Progenitor cell of endocrine pancreas (in vitro differentiated cells): ENCODE results near the gene SNTG2. TPM values are rescaled to one million over a fixed set of nuclear protein-coding genes. Genes with fewer than 3 reads are reported as not detected.

Experiments
- DNase-seq: peaks from one replicate; pipeline ENCODE4 v3.0.0; 2021; ENCODE audit warnings: low spot score; ENCODE audit not compliant: unreplicated experiment
- H3K27ac Mint-ChIP-seq: 2 replicates; pipeline ENCODE4 v1.8.0; 2021; ENCODE audit warnings: mild to moderate bottlenecking, moderate library complexity, mixed read lengths
- H3K27me3 Mint-ChIP-seq: 2 replicates; pipeline ENCODE4 v1.8.0; 2021; ENCODE audit warnings: mixed read lengths
- H3K36me3 Mint-ChIP-seq: 2 replicates; pipeline ENCODE4 v1.8.0; 2022; ENCODE audit warnings: mixed read lengths; ENCODE audit not compliant: insufficient read depth
- H3K4me1 Mint-ChIP-seq: 2 replicates; pipeline ENCODE4 v1.8.0; 2021; ENCODE audit warnings: low read depth, mixed read lengths
- H3K4me3 Mint-ChIP-seq: 2 replicates; pipeline ENCODE4 v1.8.0; 2021; ENCODE audit warnings: low read depth, mild to moderate bottlenecking, moderate library complexity, mixed read lengths
- H3K9me3 Mint-ChIP-seq: 2 replicates; pipeline ENCODE4 v1.8.0; 2021; ENCODE audit warnings: low read depth, mixed read lengths
- CTCF ChIP-seq: fragments of 200-600 bp; sonication (generic); IDR thresholded peaks from one replicate; pipeline ENCODE4 v1.5.0; 2021; ENCODE audit warnings: antibody characterized with exemption, mild to moderate bottlenecking; ENCODE audit not compliant: unreplicated experiment
- total RNA-seq: library from RNA; stranded (reverse); gene quantifications from 2 replicates; pipeline ENCODE4 v1.2.1, GENCODE V29; 2021

The SNTG2 gene
- total RNA-seq, 1 donor from 2014 or later, result 0.50 TPM

GRCh38 chr2:1259746-1260145 lies 309.1 kb downstream of the SNTG2 start:
- H3K27me3 Mint-ChIP-seq, result peaks cover 6% of the 10 kb centered on the region
- no peak for TF ChIP-seq CTCF
- H3K4me1 Mint-ChIP-seq, result no peaks in the 10 kb centered on the region
- no peaks in the 10 kb centered on the region for H3K36me3 Mint-ChIP-seq
- H3K4me3 Mint-ChIP-seq, result no peak overlapping the region
- H3K9me3 Mint-ChIP-seq, result no peaks in the 10 kb centered on the region
- DNase-seq, result no peak
- H3K27ac Mint-ChIP-seq, result no peak overlapping the region

GRCh38 chr2:1262609-1263008 lies 312.0 kb downstream of the SNTG2 start:
- Mint-ChIP-seq H3K4me3 (no peak overlapping the region), H3K4me1 (no peaks in the 10 kb centered on the region), H3K27ac (no peak overlapping the region), H3K36me3 (no peaks in the 10 kb centered on the region), H3K27me3 (peaks cover 4% of the 10 kb centered on the region), H3K9me3 (no peaks in the 10 kb centered on the region)
- no peak for DNase-seq
- TF ChIP-seq CTCF, result no peak

- Mint-ChIP-seq H3K27ac (no peak overlapping the region), H3K36me3 (no peaks in the 10 kb centered on the region), H3K4me1 (no peaks in the 10 kb centered on the region), H3K27me3 (peaks cover 10% of the 10 kb centered on the region), H3K4me3 (no peak overlapping the region), H3K9me3 (no peaks in the 10 kb centered on the region)
- DNase-seq, result no peak
- TF ChIP-seq CTCF, result no peak
These were observed 314.8 kb downstream of the SNTG2 start for GRCh38 chr2:1265454-1265853.

GRCh38 chr2:1266351-1266750 lies 315.7 kb downstream of the SNTG2 start:
- Mint-ChIP-seq H3K4me1 (no peaks in the 10 kb centered on the region), H3K36me3 (no peaks in the 10 kb centered on the region), H3K27ac (no peak overlapping the region), H3K27me3 (peaks cover 13% of the 10 kb centered on the region), H3K4me3 (no peak overlapping the region), H3K9me3 (no peaks in the 10 kb centered on the region)
- no peak for TF ChIP-seq CTCF
- no peak for DNase-seq

- H3K4me1 Mint-ChIP-seq, result no peaks in the 10 kb centered on the region
- TF ChIP-seq CTCF, result no peak
- no peak overlapping the region for H3K27ac Mint-ChIP-seq
- no peaks in the 10 kb centered on the region for H3K9me3 Mint-ChIP-seq
- no peak for DNase-seq
- peaks cover 13% of the 10 kb centered on the region for H3K27me3 Mint-ChIP-seq
- H3K4me3 Mint-ChIP-seq, result no peak overlapping the region
- H3K36me3 Mint-ChIP-seq, result no peaks in the 10 kb centered on the region
These were observed 317.4 kb downstream of the SNTG2 start for GRCh38 chr2:1268034-1268433.
